Fibroblast of lung (primary cell): ENCODE measurements around the gene IRAK1.

ENCODE experiments used
- CTCF ChIP-seq, 2 donors: IDR thresholded peaks in 1 of 2; conservative IDR thresholded peaks in 1 of 2; 1 replicate in 1 of 2; 2 replicates in 1 of 2; pipeline ENCODE4 v1.5.1; 2011 to 2012; ENCODE audit warnings: low read length in 2 of 2, control low read depth in 1 of 2, inconsistent platforms in 1 of 2, low read depth in 1 of 2, mild to moderate bottlenecking in 1 of 2
- EZH2 ChIP-seq: IDR thresholded peaks from 2 replicates; pipeline ENCODE4 v1.5.1; 2012; ENCODE audit warnings: low read length, control low read depth, mild to moderate bottlenecking; ENCODE audit errors: missing control alignments

DNA sequence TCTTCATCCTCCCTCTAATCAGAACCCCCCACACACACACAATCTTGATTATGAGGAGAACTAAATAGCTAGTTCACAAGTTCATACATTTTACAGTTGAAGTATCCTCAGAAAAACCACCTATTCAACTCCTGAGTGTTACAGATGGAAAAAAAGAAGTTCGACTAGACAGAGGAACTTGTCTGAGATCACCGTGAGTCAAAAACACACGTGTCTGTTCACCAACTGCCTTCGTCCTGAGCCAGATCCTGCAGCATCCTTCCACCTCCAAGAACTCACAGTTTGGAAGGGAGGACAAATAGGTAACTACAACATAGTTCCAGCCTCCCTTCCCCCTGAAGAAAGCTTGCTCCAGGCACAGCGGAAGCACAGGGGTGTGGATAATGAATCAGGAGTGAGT lies 19.0 kb upstream of the IRAK1 start:
- TF ChIP-seq CTCF (conservative IDR thresholded peaks at IDR 0.05 in 1 of 2, IDR thresholded peaks at IDR 0.05 in 1 of 2; ENCODE audit: low read depth in 1 of 2, low read length in 2 of 2) (no peak), EZH2 (no peak)
